Dermis lymphatic vessel endothelial cell (primary cell): Measurements from ENCODE around the gene PHLDA3. TPM values are rescaled to one million over a fixed set of nuclear protein-coding genes. Genes with fewer than 3 reads are reported as not detected.

Experiments
- total RNA-seq: library from RNA; depleted of rRNA; stranded (reverse); fragments of >200 nt; gene quantifications from 2 replicates; pipeline ENCODE4 v1.2.1, GENCODE V29; 2014

PHLDA3 gene
- total RNA-seq, result 9.6 and 15.8 TPM in 2 replicates

GRCh38 chr1:201468844-201469644 is at the start of gene PHLDA3:
Gene PHLDA3, minus strand, starts transcription at chr1:201469188. Its CDS starts 402 bp downstream, at chr1:201468786.

GRCh38 chr1:201506557-201507359 is 37.8 kb upstream of the PHLDA3 start, which contains the start of gene CSRP1:
Gene CSRP1, minus strand, starts transcription at chr1:201507123. Its CDS starts 10,820 bp downstream, at chr1:201496303.

Other genes with a start within 250 kb of the PHLDA3 start
- 0.09 and 0.11 TPM in 2 replicates for gene PKP1, start 185.7 kb downstream of the PHLDA3 start, total RNA-seq
- gene TNNT2, start 91.5 kb downstream of the PHLDA3 start, total RNA-seq, result not detected in 2 replicates
- gene LAD1, start 69.9 kb downstream of the PHLDA3 start, total RNA-seq, result 0.22 TPM in 1 of 2 replicates, not detected in the other
- gene TNNI1, start 47.5 kb downstream of the PHLDA3 start, total RNA-seq, result not detected in 2 replicates
- gene CSRP1, start 37.9 kb upstream of the PHLDA3 start, total RNA-seq, result 78.0 and 111 TPM in 2 replicates
- gene NAV1, start 69.9 kb upstream of the PHLDA3 start, total RNA-seq, result 4.2 and 4.4 TPM in 2 replicates